ENCODE results near the gene STIM2. TPM values are rescaled to one million over a fixed set of nuclear protein-coding genes. Genes with fewer than 3 reads are reported as not detected.
"Not testable (repeated sequence)": the region's sequence is repeated elsewhere in the genome, so short reads cannot be mapped to it uniquely, and the experiment has no call there.

STIM2 gene
- total RNA-seq, 1 experiment from 2014 or later = 23.9 TPM

- ATAC-seq (no peak), DNase-seq (ENCODE audit: low read depth, low spot score) (no peak)
- no peaks in the 10 kb centered on the region for H3K4me1 ChIP-seq (ENCODE audit: control insufficient read depth, insufficient read depth, low read length)
- H3K4me3 ChIP-seq (ENCODE audit: low read depth in 2 of 2, low read length in 2 of 2) = no peak overlapping the region
- H3K27ac ChIP-seq (ENCODE audit: low read length) = no peak overlapping the region
- in situ Hi-C loops (cut with HindIII; ENCODE audit: low pct_unique_long_range_greater_than_20kb, low sequenced_read_pairs) = no loop called here
- H3K27me3 ChIP-seq (ENCODE audit: control insufficient read depth, insufficient read depth, low read length) = no peaks in the 10 kb centered on the region
- CTCF ChIA-PET = no interaction called here
- no peaks in the 10 kb centered on the region for H3K9me3 ChIP-seq (ENCODE audit: control insufficient read depth, insufficient read depth, low read depth, low read length)
- TF ChIP-seq POLR2AphosphoS5 (IDR thresholded peaks at IDR 0.05; ENCODE audit: low read depth, low read length) (no peak), CTCF (IDR thresholded peaks at IDR 0.05) (no peak), TCF7L2 (IDR thresholded peaks at IDR 0.05; ENCODE audit: low read depth, low read length) (no peak), SIN3A (IDR thresholded peaks at IDR 0.05; ENCODE audit: borderline replicate concordance, insufficient read depth, low read depth, low read length) (no peak), REST (IDR thresholded peaks at IDR 0.05; ENCODE audit: insufficient read depth in 1 of 2, low read depth in 2 of 2, low read length in 1 of 2) (no peak)
- POLR2A ChIA-PET = no interaction called here
- H3K36me3 ChIP-seq (ENCODE audit: control insufficient read depth, insufficient read depth, low read length) = no peaks in the 10 kb centered on the region
- intact Hi-C loops (cut with micrococcal nuclease; ENCODE audit: unreplicated experiment) = no loop called here
- no TSS peak for BruUV-seq (replicated peaks)
Observed at GRCh38 chr4:26893491-26893890, 32.9 kb downstream of the STIM2 start.

GRCh38 chr4:26894881-26895280 is 34.2 kb downstream of the STIM2 start:
- H3K4me3 ChIP-seq (ENCODE audit: low read depth in 2 of 2, low read length in 2 of 2); H3K27ac ChIP-seq (ENCODE audit: low read length); H3K4me1 ChIP-seq (ENCODE audit: control insufficient read depth, insufficient read depth, low read length); BruUV-seq (replicated peaks); H3K36me3 ChIP-seq (ENCODE audit: control insufficient read depth, insufficient read depth, low read length); DNase-seq (ENCODE audit: low read depth, low spot score); H3K27me3 ChIP-seq (ENCODE audit: control insufficient read depth, insufficient read depth, low read length); H3K9me3 ChIP-seq (ENCODE audit: control insufficient read depth, insufficient read depth, low read depth, low read length); in situ Hi-C loops (cut with HindIII; ENCODE audit: low pct_unique_long_range_greater_than_20kb, low sequenced_read_pairs); ATAC-seq; CTCF ChIA-PET; intact Hi-C loops (cut with micrococcal nuclease; ENCODE audit: unreplicated experiment); POLR2A ChIA-PET: not testable (repeated sequence)

- Histone ChIP-seq H3K4me3 (ENCODE audit: low read depth in 2 of 2, low read length in 2 of 2) (no peak overlapping the region), H3K9me3 (ENCODE audit: control insufficient read depth, insufficient read depth, low read depth, low read length) (no peaks in the 10 kb centered on the region), H3K4me1 (ENCODE audit: control insufficient read depth, insufficient read depth, low read length) (no peaks in the 10 kb centered on the region), H3K27ac (ENCODE audit: low read length) (no peak overlapping the region), H3K36me3 (ENCODE audit: control insufficient read depth, insufficient read depth, low read length) (no peaks in the 10 kb centered on the region), H3K27me3 (ENCODE audit: control insufficient read depth, insufficient read depth, low read length) (no peaks in the 10 kb centered on the region)
- CTCF ChIA-PET = no interaction called here
- in situ Hi-C loops (cut with HindIII; ENCODE audit: low pct_unique_long_range_greater_than_20kb, low sequenced_read_pairs) = no loop called here
- ATAC-seq (no peak), DNase-seq (ENCODE audit: low read depth, low spot score) (no peak)
- intact Hi-C loops (cut with micrococcal nuclease; ENCODE audit: unreplicated experiment) = no loop called here
- no TSS peak for BruUV-seq (replicated peaks)
- TF ChIP-seq REST (IDR thresholded peaks at IDR 0.05; ENCODE audit: insufficient read depth in 1 of 2, low read depth in 2 of 2, low read length in 1 of 2) (no peak), TCF7L2 (IDR thresholded peaks at IDR 0.05; ENCODE audit: low read depth, low read length) (no peak), SIN3A (IDR thresholded peaks at IDR 0.05; ENCODE audit: borderline replicate concordance, insufficient read depth, low read depth, low read length) (no peak), POLR2AphosphoS5 (IDR thresholded peaks at IDR 0.05; ENCODE audit: low read depth, low read length) (no peak), CTCF (IDR thresholded peaks at IDR 0.05) (no peak)
- POLR2A ChIA-PET = no interaction called here
Observed at GRCh38 chr4:26896636-26897035, 36.0 kb downstream of the STIM2 start.

Measured in Panc1 (cell line).